RCC 7860 (cell line): ENCODE measurements around the gene KRT28.

Experiments used
- DNase-seq: peaks from one replicate; pipeline ENCODE4 v3.0.0-alpha.2; 2015; ENCODE audit warnings: low spot score
- FAIRE-seq: peaks from 2 replicates; lab custom pipeline; 2012; peaks lifted over from hg19 to GRCh38; lab: Jason Lieb, UNC

KRT28 gene

GRCh38 chr17:40799859-40800258 lies at the start of gene KRT28:
Gene KRT28 (minus strand): TSS chr17:40799959. CDS start chr17:40799893, 66 bp downstream.
- DNase-seq (no peak), FAIRE-seq (no peak)

DNA sequence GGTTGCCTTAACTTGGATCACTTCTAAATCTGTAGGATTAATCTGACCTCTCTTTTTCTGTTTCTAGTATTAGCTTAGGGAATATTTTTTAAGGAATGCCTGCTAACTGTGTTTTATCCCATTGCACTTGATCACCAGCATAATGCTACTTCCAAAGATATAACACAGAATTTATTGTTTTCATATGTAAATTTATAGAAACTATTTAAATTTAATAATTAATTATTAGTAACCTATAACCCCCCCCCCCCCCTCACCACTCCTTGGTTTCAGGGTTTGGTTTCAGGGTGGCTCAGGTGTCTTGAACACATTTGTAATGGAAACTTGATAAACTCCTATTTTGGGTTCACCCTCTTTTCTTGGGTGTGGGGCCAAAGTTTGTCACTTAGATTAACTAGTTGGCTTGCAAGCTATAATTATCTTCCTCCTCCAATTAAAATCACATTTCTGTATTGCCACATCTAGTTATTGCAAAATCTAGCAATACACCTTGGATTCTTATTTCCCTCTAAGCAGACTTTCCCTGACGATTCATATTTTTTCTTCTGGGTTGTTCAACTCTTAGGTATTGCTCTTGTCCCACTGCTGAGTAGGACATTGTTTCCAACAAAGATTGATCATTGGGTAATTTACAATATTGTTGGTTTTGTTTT lies 49.0 kb upstream of the KRT28 start:
- no peak for DNase-seq
- FAIRE-seq = no peak

GRCh38 chr17:40846515-40847144 lies 46.9 kb upstream of the KRT28 start:
- no peak for FAIRE-seq

GRCh38 chr17:40844671-40845107 lies 44.9 kb upstream of the KRT28 start:
- no peak for DNase-seq
- FAIRE-seq = no peak

More at GRCh38 chr17:40846515-40847144, 46.9 kb upstream of the KRT28 start:
- DNase-seq = no peak

- FAIRE-seq (no peak), DNase-seq (no peak)
Observed at GRCh38 chr17:40843242-40843641, 43.5 kb upstream of the KRT28 start.

GRCh38 chr17:40841246-40841645 lies 41.5 kb upstream of the KRT28 start:
- no peak for FAIRE-seq
- DNase-seq = no peak

GRCh38 chr17:40839194-40839593 lies 39.4 kb upstream of the KRT28 start:
- DNase-seq (no peak), FAIRE-seq (no peak)

GRCh38 chr17:40836020-40836419 lies 36.3 kb upstream of the KRT28 start:
- no peak for FAIRE-seq
- DNase-seq = no peak

- no peak for DNase-seq
- FAIRE-seq = no peak
Observed at GRCh38 chr17:40833882-40834281, 34.1 kb upstream of the KRT28 start.

GRCh38 chr17:40832840-40833239 lies 33.1 kb upstream of the KRT28 start:
- DNase-seq (no peak), FAIRE-seq (no peak)

DNA sequence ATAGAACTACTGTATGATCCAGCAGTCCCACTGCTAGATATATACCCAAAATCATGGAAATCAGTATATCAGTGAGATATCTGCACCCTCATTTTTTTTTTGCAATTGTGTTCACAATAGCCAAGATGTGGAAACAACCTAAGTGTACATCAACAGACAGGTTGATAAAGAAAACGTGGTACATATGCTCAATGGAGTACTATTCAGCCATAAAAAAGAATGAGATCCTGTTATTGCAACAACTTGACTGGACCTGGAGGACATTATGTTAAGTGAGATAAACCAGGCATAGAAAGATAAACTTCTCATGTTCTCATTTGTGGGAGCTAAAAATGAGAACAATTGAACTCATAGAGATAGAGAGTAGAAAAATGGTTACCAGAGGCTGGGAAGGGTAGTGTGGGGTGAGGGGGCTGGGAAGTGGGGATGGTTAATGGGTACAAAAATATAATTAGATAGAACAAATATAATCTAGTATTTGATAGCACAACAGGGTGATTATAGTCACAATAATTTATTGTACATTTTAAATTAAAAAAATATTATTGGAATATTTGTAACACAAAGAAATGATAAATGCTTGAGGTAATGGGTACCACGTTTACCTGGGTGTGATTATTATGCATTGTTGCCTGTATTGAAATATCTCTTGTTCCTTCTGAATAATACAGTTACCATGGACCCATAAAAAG lies 30.5 kb upstream of the KRT28 start:
- DNase-seq (no peak), FAIRE-seq (no peak)

GRCh38 chr17:40828454-40829044 lies 28.8 kb upstream of the KRT28 start:
- DNase-seq = no peak
- FAIRE-seq = no peak

DNA sequence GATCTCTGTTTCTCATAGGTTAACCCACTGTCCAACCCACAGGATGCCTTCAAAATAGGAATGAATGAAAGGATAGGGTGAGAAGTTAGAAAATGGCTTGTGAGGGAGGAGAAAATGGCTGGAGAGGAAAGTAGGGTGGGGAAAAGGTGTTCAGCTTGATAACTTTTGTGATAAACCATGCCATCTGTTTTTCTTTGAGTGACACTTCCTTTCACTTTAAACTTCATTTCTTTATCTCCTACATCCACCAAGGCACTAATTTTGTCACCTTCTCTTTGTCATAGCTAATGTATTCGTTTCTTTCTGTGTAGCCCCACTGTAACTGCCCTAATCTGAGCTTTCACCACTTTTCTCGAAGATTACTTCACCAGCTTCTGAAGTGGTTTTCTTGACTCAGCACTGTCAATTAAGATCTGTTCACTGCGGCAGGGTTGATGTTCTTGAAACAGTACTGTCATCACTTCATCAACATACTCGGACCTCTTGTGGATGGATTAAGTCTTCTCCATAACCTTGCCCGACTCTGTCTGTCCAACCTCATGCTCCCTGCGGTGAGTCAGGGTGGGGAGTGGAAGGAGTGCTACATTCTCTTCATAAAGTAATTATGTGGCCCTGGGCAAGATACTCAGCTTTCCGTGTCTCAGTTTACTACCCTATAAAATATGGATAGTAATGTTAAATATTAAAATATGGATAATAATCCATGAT lies 28.1 kb upstream of the KRT28 start:
- DNase-seq (no peak), FAIRE-seq (no peak)

- DNase-seq (no peak), FAIRE-seq (no peak)
Observed at GRCh38 chr17:40825599-40825998, 25.8 kb upstream of the KRT28 start.

- DNase-seq = no peak
- FAIRE-seq = no peak
Observed at GRCh38 chr17:40824015-40824832, 24.5 kb upstream of the KRT28 start.

GRCh38 chr17:40822132-40822812 lies 22.5 kb upstream of the KRT28 start, which contains the start of gene KRT10:
Gene KRT10 (minus strand): TSS chr17:40822614. CDS start chr17:40822585, 29 bp downstream.
- DNase-seq (no peak), FAIRE-seq (no peak)

GRCh38 chr17:40821536-40821935 lies 21.8 kb upstream of the KRT28 start:
- no peak for DNase-seq
- FAIRE-seq = no peak

DNA sequence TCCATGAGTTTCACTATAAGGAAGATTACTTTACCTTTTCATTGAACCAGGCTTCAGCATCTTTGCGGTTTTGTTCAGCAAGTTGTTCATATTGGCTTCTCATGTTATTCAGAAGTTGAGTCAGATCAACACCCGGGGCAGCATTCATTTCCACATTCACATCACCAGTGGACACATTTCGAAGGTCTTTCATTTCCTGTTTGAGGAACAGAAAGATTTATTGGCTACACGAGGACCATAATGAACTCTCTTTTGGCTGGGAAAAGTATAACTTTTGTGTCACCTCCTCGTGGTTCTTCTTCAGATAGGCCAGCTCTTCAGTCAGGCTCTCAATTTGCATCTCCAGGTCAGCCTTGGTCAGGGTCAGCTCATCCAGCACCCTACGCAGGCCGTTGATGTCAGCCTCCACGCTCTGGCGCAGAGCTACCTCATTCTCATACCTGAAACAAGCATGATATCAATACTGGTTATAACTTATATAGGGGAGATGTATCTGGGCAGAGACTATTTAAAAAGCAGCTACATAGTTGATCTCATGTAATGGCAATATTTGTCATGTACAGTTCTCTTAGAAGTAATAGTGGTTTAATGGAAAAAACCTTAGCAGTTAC lies 20.6 kb upstream of the KRT28 start:
- DNase-seq (no peak), FAIRE-seq (no peak)

- FAIRE-seq (no peak), DNase-seq (no peak)
Observed at GRCh38 chr17:40819528-40820125, 19.9 kb upstream of the KRT28 start.
